Mammary epithelial cell (primary cell): ENCODE data around the gene ITGB2.

Experiments
- EZH2 ChIP-seq: IDR thresholded peaks from 2 replicates; pipeline ENCODE4 v1.6.1; 2012; ENCODE audit warnings: low read length, inconsistent platforms, borderline replicate concordance
- TF ChIP-seq, protein P1 (sequence below), 2 donors: IDR thresholded peaks in 1 of 2; conservative IDR thresholded peaks in 1 of 2; 2 replicates each; pipeline ENCODE4 v1.5.1; 2011 to 2012; ENCODE audit warnings: inconsistent platforms in 2 of 2, low read length in 2 of 2, mild to moderate bottlenecking in 2 of 2, control low read depth in 1 of 2, low read depth in 1 of 2; ENCODE audit not compliant: insufficient read depth in 1 of 2; ENCODE audit errors: extremely low read depth in 1 of 2

DNA sequence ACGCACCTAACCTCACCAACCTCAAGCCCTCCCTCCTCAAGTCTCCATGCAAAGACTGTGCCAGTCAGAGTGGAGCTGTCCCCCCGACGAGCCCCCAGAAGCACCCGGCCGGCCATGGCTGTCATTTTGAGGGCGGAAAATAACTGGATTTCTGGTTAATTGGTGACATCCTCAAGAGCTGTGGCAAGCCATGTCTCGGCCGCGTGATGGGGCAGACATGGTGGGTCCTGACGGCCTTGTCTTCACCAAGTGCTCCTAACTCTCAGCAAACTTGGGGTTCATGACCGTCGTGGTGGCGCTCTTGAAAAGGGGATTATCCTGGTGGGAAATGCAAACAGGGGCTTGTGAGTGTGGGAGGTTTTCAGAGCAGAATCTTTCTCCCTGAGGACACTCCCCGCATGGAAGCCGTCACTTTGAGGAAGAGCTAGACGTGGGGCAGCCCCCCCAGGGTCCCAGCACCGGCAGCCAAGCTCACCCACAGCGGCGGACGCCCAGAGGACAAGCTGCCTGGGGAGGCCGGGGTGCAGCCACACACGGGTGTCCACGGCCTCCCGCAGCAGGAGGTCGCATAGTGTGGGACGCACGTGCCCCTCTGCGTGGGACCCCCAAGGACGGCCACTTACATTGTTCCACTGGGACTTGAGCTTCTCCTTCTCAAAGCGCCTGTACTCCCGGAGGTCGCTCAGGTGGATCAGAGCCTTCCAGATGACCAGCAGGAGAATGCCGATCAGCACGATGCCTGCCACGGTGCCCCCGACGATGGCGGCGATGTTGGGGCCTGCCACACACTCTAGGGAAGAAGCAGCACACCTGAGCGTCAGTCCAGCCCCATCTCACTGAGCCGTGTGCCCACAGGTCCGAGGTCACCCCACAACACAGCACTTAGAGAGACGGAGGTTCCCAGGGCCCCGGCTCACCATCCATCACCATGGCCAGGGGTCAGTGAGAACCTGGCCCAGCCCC lies 34.3 kb downstream of the ITGB2 start:
- TF ChIP-seq, protein P1, sequence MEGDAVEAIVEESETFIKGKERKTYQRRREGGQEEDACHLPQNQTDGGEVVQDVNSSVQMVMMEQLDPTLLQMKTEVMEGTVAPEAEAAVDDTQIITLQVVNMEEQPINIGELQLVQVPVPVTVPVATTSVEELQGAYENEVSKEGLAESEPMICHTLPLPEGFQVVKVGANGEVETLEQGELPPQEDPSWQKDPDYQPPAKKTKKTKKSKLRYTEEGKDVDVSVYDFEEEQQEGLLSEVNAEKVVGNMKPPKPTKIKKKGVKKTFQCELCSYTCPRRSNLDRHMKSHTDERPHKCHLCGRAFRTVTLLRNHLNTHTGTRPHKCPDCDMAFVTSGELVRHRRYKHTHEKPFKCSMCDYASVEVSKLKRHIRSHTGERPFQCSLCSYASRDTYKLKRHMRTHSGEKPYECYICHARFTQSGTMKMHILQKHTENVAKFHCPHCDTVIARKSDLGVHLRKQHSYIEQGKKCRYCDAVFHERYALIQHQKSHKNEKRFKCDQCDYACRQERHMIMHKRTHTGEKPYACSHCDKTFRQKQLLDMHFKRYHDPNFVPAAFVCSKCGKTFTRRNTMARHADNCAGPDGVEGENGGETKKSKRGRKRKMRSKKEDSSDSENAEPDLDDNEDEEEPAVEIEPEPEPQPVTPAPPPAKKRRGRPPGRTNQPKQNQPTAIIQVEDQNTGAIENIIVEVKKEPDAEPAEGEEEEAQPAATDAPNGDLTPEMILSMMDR (conservative IDR thresholded peaks at IDR 0.05 in 1 of 2, IDR thresholded peaks at IDR 0.05 in 1 of 2; ENCODE audit: extremely low read depth in 1 of 2, insufficient read depth in 1 of 2, low read depth in 1 of 2, low read length in 2 of 2) = no peak
- no peak for TF ChIP-seq EZH2
